T-helper 2 cell treated with Interferon-gamma antibody and Interleukin-4, amounts not matched to agents 100 ng/mL and 5 ng/mL, for 36 hours (primary cell): ENCODE measurements around the gene PCDH1. TPM values are rescaled to one million over a fixed set of nuclear protein-coding genes. Genes with fewer than 3 reads are reported as not detected.

Experiments
- intact Hi-C: fragments of 100-400 bp; cut with micrococcal nuclease; formaldehyde crosslinking; loops from one replicate; pipeline ENCODE4 v1.15.1; 2023
- total RNA-seq: library from RNA; stranded (reverse); gene quantifications from 2 replicates; pipeline ENCODE4 v1.2.3, GENCODE V29; 2022

Gene PCDH1
- not detected in 2 replicates for total RNA-seq

DNA sequence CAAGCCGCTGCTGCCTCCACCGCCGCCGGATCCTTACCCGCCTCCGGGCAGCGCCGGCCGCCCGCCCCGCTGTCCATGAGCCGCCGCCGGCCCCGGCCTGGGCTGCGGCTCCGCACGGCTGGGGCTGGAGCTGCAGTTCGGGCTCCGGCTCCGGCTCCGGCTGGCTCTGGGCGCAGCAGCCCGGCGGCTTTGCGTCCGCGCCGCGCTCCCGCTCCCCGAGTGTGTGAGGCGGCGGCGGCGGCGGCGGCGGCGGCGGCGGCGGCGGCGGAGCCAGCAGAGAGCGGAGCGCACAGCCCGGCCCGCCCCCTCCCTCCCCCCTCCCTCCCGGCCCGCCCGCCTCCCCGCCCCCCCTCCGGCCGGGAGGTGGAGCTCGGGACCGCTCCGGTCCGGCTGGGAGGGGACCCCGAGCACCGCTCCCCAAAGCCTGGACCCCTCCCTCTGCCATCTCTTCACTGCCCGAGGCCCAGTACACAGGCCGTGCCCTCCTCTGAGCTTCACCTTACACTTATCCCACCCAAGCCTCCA is at the start of gene PCDH1:
TSS of gene PCDH1 (minus strand) at position 225 of the 525 bp plus-strand sequence. CDS start at position 77, 148 bp downstream.
- intact Hi-C loops: loop anchor here (5.0 kb wide), 2 partner anchors 66 to 286 kb away; no protein-coding TSS in a partner anchor

DNA sequence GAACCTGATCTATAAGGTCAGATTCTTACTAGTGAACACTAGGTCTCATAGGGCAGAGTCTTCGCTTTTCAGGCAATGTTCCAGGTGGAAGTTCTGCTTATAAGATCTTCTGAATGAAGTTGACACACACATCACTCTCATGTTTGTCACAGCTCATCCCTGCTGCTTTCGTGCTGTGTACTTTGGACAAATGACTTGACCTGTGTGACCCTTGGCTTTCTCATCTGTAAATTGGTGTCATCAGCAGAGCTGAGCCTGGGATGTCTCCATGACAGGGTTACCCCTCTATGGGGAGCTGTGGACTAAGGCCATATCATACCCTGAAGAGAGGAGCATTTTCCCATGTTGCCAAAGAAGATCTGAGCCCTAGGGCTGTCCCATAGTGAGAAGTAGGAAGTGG is 48.2 kb upstream of the PCDH1 start:
- intact Hi-C loops: no loop called here

DNA sequence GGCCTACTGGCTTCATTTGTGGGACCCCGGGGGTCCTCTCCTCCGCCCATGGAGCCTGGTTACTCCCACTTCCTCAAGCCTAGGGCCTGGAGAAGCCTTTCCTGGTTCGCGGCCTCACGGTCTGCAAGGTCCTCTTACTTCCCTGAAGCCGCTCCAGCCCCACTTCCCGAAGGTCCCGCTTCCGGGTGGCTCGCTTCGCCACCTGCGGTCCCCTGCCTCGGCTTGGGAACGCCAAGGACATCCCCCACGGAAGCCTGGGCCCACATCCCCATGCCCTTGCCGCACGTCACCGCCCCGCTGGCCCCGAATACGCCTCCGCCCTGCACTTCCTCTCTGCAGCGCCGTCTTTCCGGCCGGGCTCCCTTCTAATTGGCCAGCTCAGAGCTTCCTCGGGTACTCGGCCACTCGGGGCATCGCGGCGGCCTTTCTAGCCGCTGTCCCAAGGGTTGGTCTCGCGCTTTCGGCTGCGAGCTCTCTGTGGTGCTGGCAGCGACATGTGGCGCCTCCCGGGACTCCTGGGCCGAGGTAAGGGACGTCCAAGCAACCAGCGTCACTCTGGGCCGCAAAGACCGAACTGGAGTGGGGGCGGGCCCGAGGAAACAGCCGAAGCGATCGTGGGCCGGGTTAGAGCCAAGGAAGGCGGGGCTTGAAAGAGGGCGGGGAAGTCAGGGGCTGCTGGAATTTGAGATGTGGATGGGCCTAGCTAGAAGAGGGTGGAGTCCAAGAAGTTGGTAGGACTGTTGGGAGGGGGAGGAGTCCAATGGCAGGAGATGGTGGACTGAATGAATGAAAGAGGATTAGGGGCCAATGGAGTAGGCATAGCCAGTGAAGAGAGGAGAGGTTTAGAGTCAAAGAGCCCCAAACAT is 45.5 kb upstream of the PCDH1 start, which contains the start of gene DELE1:
TSS of gene DELE1 (plus strand) at position 424 of the 866 bp plus-strand sequence. CDS start at position 495, 71 bp downstream.
- intact Hi-C loops: loop anchor here (1.0 to 5.0 kb wide), 8 partner anchors 37 to 287 kb away; partner anchors contain the start of genes FCHSD1, GNPDA1, HDAC3 and NDFIP1

DNA sequence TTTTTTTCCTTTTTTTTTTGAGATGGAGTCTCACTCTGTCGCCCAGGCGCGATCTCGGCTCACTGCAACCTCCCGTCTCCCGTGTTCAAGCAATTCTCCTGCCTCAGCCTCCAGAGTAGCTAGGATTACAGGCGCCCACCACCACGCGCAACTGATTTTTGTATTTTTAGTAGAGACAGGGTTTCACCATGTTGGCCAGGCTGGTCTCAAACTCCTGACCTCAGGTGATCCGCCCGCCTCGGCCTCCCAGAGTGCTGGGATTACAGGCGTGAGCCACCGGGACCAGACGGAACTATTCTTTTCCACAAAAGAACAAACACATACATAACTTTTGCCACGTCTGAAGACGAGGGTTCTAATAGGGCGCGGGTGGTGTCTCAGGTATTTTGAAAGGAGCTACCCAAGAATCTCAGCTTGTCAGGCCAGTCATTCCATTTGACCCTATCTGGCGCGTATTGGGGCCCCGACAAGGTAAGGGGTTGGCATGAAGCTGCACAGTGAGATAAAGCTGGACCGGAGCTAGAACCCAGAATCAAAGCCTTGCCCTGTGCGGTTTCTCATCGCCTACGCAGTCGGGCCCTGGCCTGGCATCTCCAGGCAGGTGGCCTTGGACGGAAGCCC is 44.7 kb upstream of the PCDH1 start:
- intact Hi-C loops: loop anchor here (1.0 to 5.0 kb wide), 3 partner anchors 46 to 271 kb away; partner anchors contain the start of genes FCHSD1 and RNF14

DNA sequence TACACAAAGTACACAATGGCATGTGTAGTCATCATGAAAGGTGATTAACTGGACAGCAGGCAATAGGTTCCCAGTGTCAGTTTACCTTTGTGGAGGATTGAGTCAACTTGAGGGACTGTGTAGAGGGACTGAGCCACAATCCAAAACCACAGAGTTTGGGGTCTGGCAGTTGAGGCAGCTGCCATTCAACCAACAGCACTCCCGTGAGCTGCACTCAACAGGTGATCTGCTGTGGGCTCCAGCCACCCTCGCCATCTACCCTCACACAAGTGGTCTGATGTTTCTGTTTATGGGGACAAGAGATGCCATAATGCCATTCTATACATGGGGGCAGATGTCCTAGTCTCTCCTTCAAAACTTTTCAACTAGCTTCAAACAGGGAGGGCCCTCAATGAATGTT is 42.6 kb upstream of the PCDH1 start:
- intact Hi-C loops: loop anchor here (5.0 kb wide), 1 partner anchor 268 kb away; the partner anchor contains the start of gene FCHSD1

DNA sequence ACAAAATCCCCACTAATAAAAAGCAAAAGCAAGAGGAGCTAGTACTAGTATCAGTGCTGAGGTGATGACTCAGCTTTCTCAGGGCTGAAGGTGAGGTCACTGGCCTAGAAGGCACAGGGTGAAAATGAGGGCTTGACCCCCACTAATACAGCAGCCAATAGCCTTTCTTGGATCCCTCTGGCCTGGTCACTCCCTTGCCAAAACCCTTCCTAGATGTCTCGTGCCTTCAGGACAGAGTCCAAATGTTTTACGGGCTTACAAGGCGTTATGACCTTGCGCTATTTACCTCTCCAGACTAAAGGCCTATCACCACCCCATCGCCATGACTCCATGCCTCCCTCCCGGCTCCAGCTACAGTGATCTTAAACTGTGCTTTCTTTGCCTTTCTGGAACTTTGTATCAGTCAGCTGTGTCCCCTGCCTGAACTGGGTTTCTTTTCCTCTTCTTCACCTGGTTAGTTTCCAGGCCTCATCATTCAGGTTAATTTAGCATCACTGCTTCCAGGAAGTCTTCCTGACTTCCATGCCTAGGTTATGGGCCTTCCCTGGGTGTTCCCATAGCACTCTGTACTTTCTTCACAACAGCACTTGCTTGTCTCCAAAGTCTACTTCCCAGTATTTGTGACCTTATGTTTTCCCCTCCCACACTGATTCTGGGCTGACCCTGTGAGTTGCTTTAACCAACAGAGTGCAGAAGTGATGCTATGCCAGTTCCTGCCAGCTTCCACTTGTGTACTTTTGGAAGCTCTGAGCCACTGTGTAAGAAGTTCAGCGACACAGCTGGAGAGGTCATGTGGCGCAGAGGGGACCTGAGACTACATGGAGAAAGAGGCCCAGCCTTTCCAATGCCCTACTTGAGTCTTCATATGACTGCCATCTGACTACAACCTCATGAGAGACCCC is 41.3 kb upstream of the PCDH1 start:
- intact Hi-C loops: loop anchor here (5.0 kb wide), 1 partner anchor 267 kb away; the partner anchor contains the start of gene FCHSD1

DNA sequence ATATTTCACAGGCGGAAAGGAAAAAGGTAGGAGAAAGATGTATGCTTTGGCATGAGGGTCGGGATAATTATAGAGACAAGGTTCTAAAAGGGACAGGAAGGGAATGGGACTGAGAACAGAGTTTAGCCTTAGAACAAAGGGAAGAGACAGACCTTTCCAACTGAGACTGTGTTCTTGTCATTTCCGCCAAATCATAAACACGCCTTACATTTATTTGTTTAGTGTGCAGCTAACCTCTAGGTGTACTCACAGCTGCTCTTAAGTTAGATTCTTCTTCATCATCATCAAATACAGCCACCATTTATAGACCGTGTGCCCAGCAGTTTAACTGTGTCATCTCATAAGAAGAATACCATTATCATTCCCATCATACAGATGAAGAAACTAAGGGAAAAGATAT is 39.5 kb upstream of the PCDH1 start:
- intact Hi-C loops: no loop called here

DNA sequence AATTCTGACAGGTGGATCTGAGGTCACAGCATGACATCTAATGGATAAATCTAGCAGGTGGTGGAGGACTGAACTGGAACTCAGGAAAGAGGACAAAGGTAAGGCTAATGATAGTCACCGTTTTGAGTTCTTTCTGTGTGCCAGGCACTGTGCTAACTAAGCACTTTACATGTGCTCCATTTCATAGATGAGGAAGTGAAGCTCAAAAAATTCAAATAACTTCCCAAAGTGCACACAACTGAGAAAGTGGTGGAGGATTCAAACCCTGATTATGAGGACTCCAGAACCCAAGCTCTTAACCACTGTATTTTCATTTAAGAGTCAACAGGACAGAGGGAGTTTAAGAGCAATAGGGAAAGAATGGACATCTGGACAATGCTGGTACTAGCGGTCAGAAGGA is 38.3 kb upstream of the PCDH1 start:
- intact Hi-C loops: no loop called here

DNA sequence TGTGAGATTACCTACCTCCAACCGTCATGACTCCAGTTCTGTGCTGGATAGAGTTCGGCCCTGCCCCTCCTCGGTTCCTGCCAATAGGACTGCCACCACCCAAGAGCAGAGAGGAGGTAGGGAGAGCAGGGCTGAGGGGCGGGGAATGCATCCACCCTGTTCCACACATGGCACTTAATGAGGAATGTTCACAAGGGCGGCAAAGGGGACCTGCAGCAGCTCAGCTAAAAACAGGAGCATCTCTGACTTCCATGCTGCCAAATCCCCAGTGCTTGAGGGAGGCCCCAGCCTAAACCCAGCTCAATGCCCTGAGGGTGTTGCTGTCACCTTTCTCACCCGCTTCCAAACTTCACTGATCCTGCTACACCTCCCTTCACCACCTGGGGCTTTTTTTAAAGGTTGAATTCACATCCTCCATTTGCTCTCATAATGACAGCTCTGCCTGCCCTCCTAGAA is 37.7 kb upstream of the PCDH1 start:
- intact Hi-C loops: no loop called here

DNA sequence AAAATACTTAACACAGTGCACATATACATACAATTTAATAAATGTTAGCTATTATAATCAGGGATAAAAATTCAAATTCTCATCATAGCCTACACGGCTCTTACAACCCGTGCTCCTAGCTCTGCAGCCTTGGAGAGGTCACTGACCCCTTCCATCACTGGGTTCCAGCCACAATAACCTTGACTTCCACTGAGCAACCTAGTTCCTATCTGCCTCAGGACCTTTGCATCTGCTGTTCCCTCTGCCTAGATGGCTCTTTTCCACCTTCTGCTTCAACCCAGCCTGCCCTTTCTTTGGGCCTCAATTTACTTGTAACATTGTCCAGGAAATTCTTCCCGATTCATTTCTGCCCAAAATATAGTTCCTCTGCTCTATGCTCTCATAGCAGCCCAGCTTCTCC is 36.6 kb upstream of the PCDH1 start:
- intact Hi-C loops: no loop called here

DNA sequence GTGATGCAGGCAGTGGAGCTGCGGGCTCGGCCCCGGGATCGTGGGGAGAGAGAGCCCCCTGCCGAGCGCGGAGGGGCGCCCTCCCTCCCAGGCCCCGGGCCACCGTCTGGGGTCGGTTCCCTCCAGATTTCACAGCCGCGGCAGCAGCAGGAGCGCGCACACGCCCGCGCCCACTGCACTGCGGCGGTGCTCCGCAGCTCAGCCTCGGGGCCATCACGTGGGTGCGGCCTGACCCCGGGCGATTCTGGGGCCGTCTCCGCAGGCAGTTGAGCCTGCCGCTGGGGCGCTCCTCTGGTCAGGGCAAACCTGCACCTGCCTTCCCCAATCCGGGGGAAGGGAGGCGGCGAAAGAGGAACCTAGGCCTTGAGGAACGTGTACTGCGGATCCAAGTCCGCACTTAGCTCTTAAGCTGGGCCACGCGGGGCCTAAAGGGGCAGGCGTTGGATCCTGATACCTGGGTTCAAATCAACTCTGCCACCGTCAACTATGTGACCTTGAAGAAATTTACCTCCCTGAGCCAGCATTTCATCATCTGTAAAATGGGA is 36.1 kb upstream of the PCDH1 start:
- intact Hi-C loops: no loop called here

DNA sequence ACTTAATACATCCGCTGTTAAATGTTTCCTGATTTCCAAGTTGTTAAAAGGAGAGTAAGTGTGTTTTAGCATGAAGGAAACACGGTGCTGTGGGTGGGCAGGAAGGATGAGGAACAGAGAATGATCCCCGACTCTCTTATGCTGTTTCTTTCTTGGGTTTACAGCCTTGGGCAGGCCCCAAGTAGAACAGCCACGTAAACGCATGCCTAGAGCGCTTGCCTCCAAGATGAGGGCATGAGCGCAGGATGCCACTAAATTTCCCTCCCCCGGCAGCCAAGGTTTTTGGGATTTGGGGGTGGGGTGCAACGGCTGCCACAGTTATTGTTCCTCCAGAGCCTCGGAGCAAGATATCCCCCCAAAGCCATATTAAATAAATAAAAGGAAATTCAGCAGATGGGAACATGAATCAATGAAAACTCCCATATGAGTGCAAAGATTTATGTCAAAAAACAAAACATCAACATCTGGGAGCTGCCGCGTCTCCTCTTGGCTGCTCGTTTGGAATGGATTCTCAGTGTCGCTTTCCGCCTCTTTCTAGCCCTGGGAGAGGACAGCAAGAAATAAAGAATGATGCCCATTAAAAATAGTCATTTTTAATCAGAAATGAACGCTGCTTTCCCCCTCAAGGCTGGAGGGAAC is 35.5 kb upstream of the PCDH1 start:
- intact Hi-C loops: no loop called here

DNA sequence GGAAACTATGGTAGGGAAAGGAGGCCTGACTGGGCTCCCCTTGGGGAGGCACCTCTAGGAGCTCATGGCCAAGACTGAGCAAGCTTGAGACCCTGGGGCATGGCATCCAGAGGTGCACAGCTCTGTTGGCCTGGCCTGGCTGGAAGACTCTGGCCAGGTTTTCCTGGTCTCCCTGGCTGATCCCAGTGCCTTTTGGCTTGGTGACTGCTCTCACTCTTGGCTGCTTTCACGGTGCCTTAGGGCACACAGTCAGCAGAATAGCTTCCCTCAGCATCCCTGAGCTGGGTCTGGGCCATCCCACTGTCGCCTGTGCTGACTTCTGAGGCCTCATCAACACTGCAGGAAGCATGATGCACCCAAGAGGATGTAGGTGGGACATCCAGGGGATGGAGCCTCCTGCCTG is 32.1 kb upstream of the PCDH1 start:
- intact Hi-C loops: no loop called here

DNA sequence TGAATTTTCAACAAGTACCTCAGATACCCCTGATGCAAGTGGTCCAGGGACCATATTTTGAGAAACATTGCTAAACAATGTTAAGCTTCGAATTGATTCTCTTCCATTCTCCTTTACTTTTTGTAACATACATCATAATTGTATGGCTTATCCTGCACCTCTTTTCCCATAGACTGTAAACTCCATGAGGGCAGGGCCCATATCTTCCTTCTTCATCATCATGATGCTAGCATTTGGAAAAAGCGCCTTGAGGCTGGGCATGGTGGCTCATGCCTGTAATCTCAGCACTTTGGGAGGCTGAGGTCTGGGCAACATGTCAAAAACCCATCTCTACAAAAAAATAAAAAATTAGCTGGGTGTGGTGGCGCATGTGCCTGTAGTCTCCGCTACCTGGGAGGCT is 31.0 kb upstream of the PCDH1 start:
- intact Hi-C loops: no loop called here

DNA sequence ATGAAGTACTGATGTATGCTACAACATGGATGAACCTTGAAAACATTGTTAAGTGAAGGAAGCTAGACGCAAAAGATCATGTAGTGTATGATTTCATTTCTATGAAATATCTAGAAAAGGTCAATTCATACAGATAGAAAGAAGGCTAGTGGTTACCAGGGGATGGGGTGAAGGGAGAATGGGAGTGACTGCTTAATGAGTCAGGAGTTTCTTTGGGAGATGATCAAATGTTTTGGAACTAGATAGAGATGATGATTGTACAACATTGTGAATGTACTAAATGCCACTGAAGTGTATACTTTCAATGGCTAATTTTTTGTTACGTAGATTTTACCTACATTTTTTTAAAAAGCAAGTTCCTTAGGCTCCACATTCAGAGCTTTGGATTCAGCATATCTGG is 30.6 kb upstream of the PCDH1 start:
- intact Hi-C loops: no loop called here

DNA sequence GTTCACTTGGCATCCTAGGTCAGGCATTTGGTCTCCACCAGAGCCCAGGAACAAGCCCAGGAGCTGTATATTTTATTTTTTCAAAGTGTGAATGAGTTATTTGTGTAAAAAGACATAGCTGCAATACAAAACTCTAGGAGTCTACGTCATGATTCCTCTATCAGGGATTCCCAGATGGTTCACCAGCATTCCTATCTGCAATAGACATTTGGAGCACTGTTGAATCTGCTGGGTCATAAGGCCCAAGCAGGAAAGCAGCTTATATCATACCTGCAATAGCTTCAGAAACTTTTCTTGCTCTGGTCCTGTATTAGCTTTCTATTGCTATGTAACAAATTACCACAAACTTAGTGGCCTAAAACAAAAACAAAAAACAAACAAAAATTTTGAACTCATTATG is 28.8 kb upstream of the PCDH1 start:
- intact Hi-C loops: no loop called here

DNA sequence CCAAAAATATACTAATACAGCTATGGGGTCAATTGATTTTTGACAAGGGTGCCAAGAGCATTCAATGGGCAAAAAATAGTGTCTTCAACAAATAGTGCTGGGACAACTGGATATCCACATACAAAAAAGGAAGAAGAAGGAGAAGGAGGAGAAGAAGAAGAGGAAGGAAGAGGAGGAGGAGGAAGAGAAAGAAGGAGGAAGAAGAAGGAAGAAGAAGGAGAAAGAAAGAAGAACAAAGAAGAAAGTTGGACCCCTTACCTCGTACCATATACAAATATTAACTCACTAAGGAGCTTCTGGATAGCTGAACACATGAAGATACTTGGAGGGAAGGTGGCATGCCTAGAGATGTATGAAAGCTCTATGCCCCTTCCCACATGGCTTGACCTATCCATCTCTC is 28.3 kb upstream of the PCDH1 start:
- intact Hi-C loops: no loop called here

DNA sequence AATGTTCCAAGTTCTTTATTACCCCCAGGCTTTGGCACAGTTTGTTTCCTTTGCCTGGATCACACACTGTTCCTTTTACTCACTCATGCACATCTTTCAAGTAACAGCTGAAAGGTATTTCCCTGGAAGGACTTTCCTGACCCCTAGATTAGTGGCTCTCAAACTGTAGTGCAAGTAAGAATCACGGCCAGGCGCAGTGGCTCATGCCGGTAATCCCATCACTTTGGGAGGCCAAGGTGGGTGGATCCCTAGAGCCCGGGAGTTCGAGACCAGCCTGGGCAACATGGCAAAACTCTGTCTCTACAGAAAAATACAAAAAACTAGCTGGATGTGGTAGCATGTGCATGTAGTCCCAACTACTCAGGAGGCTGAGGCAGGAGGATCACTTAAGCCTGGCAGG is 26.3 kb upstream of the PCDH1 start:
- intact Hi-C loops: no loop called here

DNA sequence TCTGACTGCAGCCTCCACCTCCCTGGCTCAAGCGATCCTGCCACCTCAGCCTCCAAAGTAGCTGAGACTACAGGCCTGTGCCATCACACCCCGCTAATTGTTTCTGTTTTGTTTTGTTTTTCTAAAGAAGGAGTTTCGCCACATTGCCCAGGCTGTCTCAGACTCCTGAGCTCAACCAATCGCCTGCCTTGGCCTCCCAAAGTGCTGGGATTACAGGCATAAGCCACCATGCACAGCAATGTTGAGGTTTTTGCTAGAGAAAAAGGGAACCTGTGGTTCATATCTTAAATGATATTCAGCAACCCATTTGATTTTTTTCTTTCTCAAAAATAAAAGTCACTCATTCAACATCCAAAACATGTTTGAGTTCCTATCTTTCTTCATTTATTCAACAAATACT is 25.1 kb upstream of the PCDH1 start:
- intact Hi-C loops: no loop called here
